K562 (cell line): ENCODE measurements around the gene ITPR1. TPM values are rescaled to one million over a fixed set of nuclear protein-coding genes. Genes with fewer than 3 reads are reported as not detected.

ENCODE experiments used
- ATAC-seq: fragments of 200-7000 bp; cut with Tn5 transposase; 3 replicates; pipeline ENCODE4 v1.9.1; 2020; ENCODE audit warnings: moderate library complexity
- BruUV-seq: library from RNA; stranded (reverse); fragments of 400-500 nt; replicated peaks from 2 replicates; lab custom pipeline; 2021; lab: Mats Ljungman, UMichigan
- CTCF ChIA-PET: fragments of 300-600 bp; formaldehyde crosslinking; extraction: SDS; loops from one replicate; lab custom pipeline; 2021; ENCODE audit warnings: low intra/inter-chr PET ratio; lab: Yijun Ruan, JAX
- POLR2A ChIA-PET: fragments of 300-600, 350-650 bp; sonication (Branson Sonifier 250); formaldehyde crosslinking; extraction: SDS; loops from one replicate; lab custom pipeline; 2021; ENCODE audit warnings: antibody characterized with exemption, inconsistent platforms; lab: Yijun Ruan, JAX
- DNase-seq, 4 experiments: peaks; one replicate each; pipeline versions ENCODE4 v3.0.0 to v3.0.0-alpha.2; 2011 to 2018; ENCODE audit warnings: low spot score in 3 of 4, mixed read lengths in 3 of 4; ENCODE audit errors: extremely low read depth in 1 of 4
- FAIRE-seq: peaks from 2 replicates; lab custom pipeline; 2011; peaks lifted over from hg19 to GRCh38; lab: Jason Lieb, UNC
- H2AFZ ChIP-seq: 2 replicates; pipeline ENCODE4 v1.6.0; 2011; ENCODE audit warnings: low read depth, low read length, control low read depth, inconsistent platforms
- H3K27ac ChIP-seq: fragments of 200-600 bp; 3 replicates; pipeline ENCODE4 v1.8.0; 2011; ENCODE audit warnings: low read depth, mild to moderate bottlenecking, control low read depth, inconsistent platforms, low read length, moderate library complexity, mixed read lengths; ENCODE audit errors: extremely low read depth
- H3K27me3 ChIP-seq, 2 experiments: fragments of 300-600 bp in 1 of 2; 2 replicates in 1 of 2; 3 replicates in 1 of 2; pipeline versions ENCODE4 v1.6.0 to v1.8.0; 2011; ENCODE audit warnings: inconsistent platforms in 2 of 2, low read length in 2 of 2, mild to moderate bottlenecking in 1 of 2, mixed read lengths in 1 of 2, moderate library complexity in 1 of 2; ENCODE audit not compliant: control insufficient read depth in 2 of 2, insufficient read depth in 2 of 2
- H3K36me3 ChIP-seq: fragments of 300-600 bp; 3 replicates; pipeline ENCODE4 v1.8.0; 2011; ENCODE audit warnings: mild to moderate bottlenecking, low read length, inconsistent platforms; ENCODE audit not compliant: control insufficient read depth, insufficient read depth
- H3K4me1 ChIP-seq, 2 experiments: fragments of 200-600 bp in 1 of 2; replicated peaks in 1 of 2; 2 replicates in 1 of 2; 3 replicates in 1 of 2; pipeline versions ENCODE4 v1.5.1 to v1.8.0; 2011; ENCODE audit warnings: inconsistent platforms in 2 of 2, low read length in 2 of 2, mild to moderate bottlenecking in 1 of 2, mixed read lengths in 1 of 2, moderate library complexity in 1 of 2; ENCODE audit not compliant: control insufficient read depth in 2 of 2, insufficient read depth in 2 of 2
- H3K4me2 ChIP-seq: 2 replicates; pipeline ENCODE4 v1.6.1; 2011; ENCODE audit warnings: low read length, control low read depth, inconsistent platforms, mixed read lengths; ENCODE audit not compliant: insufficient read depth
- H3K4me3 ChIP-seq: fragments of 200-600 bp; sonication (generic), shearing (Covaris generic); 2 replicates; pipeline ENCODE4 v1.5.1; 2016; ENCODE audit warnings: control low read depth, inconsistent platforms
- H3K79me2 ChIP-seq: fragments of 200-600 bp; 3 replicates; pipeline ENCODE4 v1.8.0; 2011; ENCODE audit warnings: low read length, inconsistent platforms; ENCODE audit not compliant: control insufficient read depth, insufficient read depth
- H3K9ac ChIP-seq, 2 experiments: 2 replicates each; pipeline versions ENCODE4 v1.6.0 to v1.6.1; 2011; ENCODE audit warnings: low read depth in 2 of 2, low read length in 2 of 2, control low read depth in 1 of 2, inconsistent platforms in 1 of 2, mild to moderate bottlenecking in 1 of 2, mixed read lengths in 1 of 2; ENCODE audit not compliant: insufficient read depth in 1 of 2
- H3K9me1 ChIP-seq: one replicate; pipeline ENCODE4 v1.6.0; 2011; ENCODE audit warnings: inconsistent platforms, mild to moderate bottlenecking, low read length, moderate library complexity; ENCODE audit not compliant: control insufficient read depth, insufficient read depth
- H3K9me3 ChIP-seq: replicated peaks from 2 replicates; pipeline ENCODE4 v1.5.1; 2011; ENCODE audit warnings: low read depth, low read length, inconsistent platforms; ENCODE audit not compliant: control insufficient read depth, insufficient read depth
- H4K20me1 ChIP-seq: replicated peaks from 2 replicates; pipeline ENCODE4 v1.6.1; 2011; ENCODE audit warnings: low read length, inconsistent platforms, mixed read lengths; ENCODE audit not compliant: control insufficient read depth, insufficient read depth
- ASH1L ChIP-seq: fragments of 450-650 bp; IDR thresholded peaks from 2 replicates; pipeline ENCODE4 v1.6.1; 2018; ENCODE audit warnings: borderline replicate concordance, mild to moderate bottlenecking, low read depth; ENCODE audit not compliant: partially characterized antibody
- KDM4B ChIP-seq, 2 experiments: fragments of 450-650 bp in 1 of 2; sonication (generic) in 1 of 2; IDR thresholded peaks; 2 replicates each; pipeline ENCODE4 v1.6.1; 2016 to 2017; ENCODE audit warnings: borderline replicate concordance in 2 of 2, antibody characterized with exemption in 1 of 2, low read depth in 1 of 2, mild to moderate bottlenecking in 1 of 2
- MCM7 ChIP-seq, 2 experiments: fragments of 450-650 bp; IDR thresholded peaks; 2 replicates each; pipeline ENCODE4 v1.6.1; 2016 to 2018
- NFRKB ChIP-seq: fragments of 450-650 bp; IDR thresholded peaks from 2 replicates; pipeline ENCODE4 v1.6.1; 2016; ENCODE audit warnings: low read depth
- PURB ChIP-seq: sonication (generic); formaldehyde crosslinking; IDR thresholded peaks from 2 replicates; pipeline ENCODE4 v1.9.0; 2021; ENCODE audit warnings: low read depth, mild to moderate bottlenecking, missing genetic modification reagents
- RBFOX2 ChIP-seq: fragments of 200-400 bp; formaldehyde crosslinking; IDR thresholded peaks from 2 replicates; pipeline ENCODE4 v1.6.1; 2017; ENCODE audit warnings: low read depth, mild to moderate bottlenecking, low read length, moderate library complexity
- STAT5A ChIP-seq: IDR thresholded peaks from 2 replicates; pipeline ENCODE4 v1.6.1; 2012; ENCODE audit warnings: low read length, inconsistent platforms, borderline replicate concordance
- TARDBP ChIP-seq: fragments of 450-650 bp; IDR thresholded peaks from 2 replicates; pipeline ENCODE4 v1.6.1; 2016
- THRB ChIP-seq: fragments of 450-650 bp; formaldehyde crosslinking; conservative IDR thresholded peaks from 2 replicates; pipeline ENCODE4 v1.4.0; 2022; ENCODE audit warnings: mild to moderate bottlenecking, missing genetic modification characterization
- ZBTB7A ChIP-seq: IDR thresholded peaks from 2 replicates; pipeline ENCODE4 v1.6.1; 2011; ENCODE audit warnings: low read depth, mild to moderate bottlenecking, low read length, moderate library complexity, borderline replicate concordance; ENCODE audit not compliant: control insufficient read depth
- ZZZ3 ChIP-seq: fragments of 450-650 bp; IDR thresholded peaks from 2 replicates; pipeline ENCODE4 v1.6.1; 2016; ENCODE audit warnings: antibody characterized with exemption, mild to moderate bottlenecking, moderate library complexity
- in situ Hi-C: fragments of 300-500 bp; cut with MboI; formaldehyde crosslinking; loops from 4 replicates; pipeline ENCODE4 v1.15.0; 2018; ENCODE audit warnings: inconsistent platforms, mixed read lengths
- intact Hi-C: fragments of 100-400 bp; cut with micrococcal nuclease; formaldehyde crosslinking; loops from 2 replicates; pipeline ENCODE4 v1.14.2; 2022
- polyA plus RNA-seq, 8 experiments: library from polyadenylated mRNA; depleted of rRNA in 4 of 8; stranded (reverse) in 5 of 8; unstranded in 3 of 8; fragments of >200 nt; fragmentation: Nextera tagmentation in 2 of 8; fragmentation: Illumina TruSeq in 1 of 8; extraction: Ambion mirVana in 2 of 8; extraction: Trizol in 1 of 8; gene quantifications; 2 replicates each; pipeline versions ENCODE4 v1.2.1 to v1.2.3, GENCODE V29; 2011 to 2014; ENCODE audit warnings: inconsistent platforms in 1 of 8, missing spikeins in 1 of 8
- total RNA-seq, 7 experiments: library from RNA; depleted of rRNA in 6 of 7; stranded (reverse); fragments of >200 nt in 6 of 7; fragmentation: Illumina TruSeq in 2 of 7; extraction: Trizol in 2 of 7; gene quantifications; 2 replicates each; pipeline versions ENCODE4 v1.2.1 to v1.2.3, GENCODE V29; 2011 to 2021; ENCODE audit warnings: low replicate concordance in 1 of 7

The ITPR1 gene
- total and polyA plus RNA-seq, 9 of the 15 experiments (the other 6 are each of a cell fraction or from before 2014, with no cell fraction given): 22.4 to 40.0 (median 27.4) TPM

GRCh38 chr3:4587838-4588105 is 94.6 kb downstream of the ITPR1 start:
- H3K36me3 ChIP-seq: no peaks in the 10 kb centered on the region
- H3K27ac ChIP-seq: no peak overlapping the region
- no peak for TF ChIP-seq ZBTB7A
- no peak for TF ChIP-seq NFRKB
- TF ChIP-seq KDM4B (IDR thresholded peaks at IDR 0.05; ENCODE audit: borderline replicate concordance in 2 of 2, low read depth in 1 of 2): no peak
- no peak for TF ChIP-seq RBFOX2
- no peak for TF ChIP-seq PURB (CRISPR knock-in tag)
- TF ChIP-seq MCM7 (IDR thresholded peaks at IDR 0.05): no peak
- no peak for TF ChIP-seq ZZZ3
- TF ChIP-seq TARDBP: no peak
- TF ChIP-seq THRB (CRISPR knock-in tag): no peak
- TF ChIP-seq STAT5A: no peak
- TF ChIP-seq ASH1L: no peak
- H3K4me1 ChIP-seq: peaks cover 0 to 4% of the 10 kb centered on the region in 2 experiments; a peak in 2 of 5 replicates
- H3K9me3 ChIP-seq: no peaks in the 10 kb centered on the region
- no peak overlapping the region for H3K4me2 ChIP-seq
- intact Hi-C loops (no loop called here), in situ Hi-C loops (no loop called here)
- no peaks in the 10 kb centered on the region for H3K79me2 ChIP-seq
- ATAC-seq (no peak), FAIRE-seq (no peak), DNase-seq (no peak)
- ChIA-PET CTCF (no interaction called here), POLR2A (interaction anchor here (1.0 to 2.0 kb wide), 5 partner anchors 8 to 237 kb away, joined by 3 to 7 read pairs (median 5); partner anchors contain the start of gene ITPR1)
- H4K20me1 ChIP-seq: no peaks in the 10 kb centered on the region
- no peaks in the 10 kb centered on the region for H3K9me1 ChIP-seq
- BruUV-seq: no TSS peak
- H2AFZ ChIP-seq: no peak overlapping the region
- no peak overlapping the region for H3K9ac ChIP-seq
- H3K27me3 ChIP-seq: no peaks in the 10 kb centered on the region
- H3K4me3 ChIP-seq: no peak overlapping the region
